HG02870 (cell line): ENCODE data around the gene PPP2R2D.
"Not testable (repeated sequence)": the region's sequence is repeated elsewhere in the genome, so short reads cannot be mapped to it uniquely, and the experiment has no call there.

Source experiments
- ATAC-seq: cut with Tn5 transposase; IDR thresholded peaks from one replicate; pipeline ENCODE4 v1.9.1; 2021; ENCODE audit warnings: mild to moderate bottlenecking, moderate library complexity; ENCODE audit not compliant: unreplicated experiment

The PPP2R2D gene

DNA sequence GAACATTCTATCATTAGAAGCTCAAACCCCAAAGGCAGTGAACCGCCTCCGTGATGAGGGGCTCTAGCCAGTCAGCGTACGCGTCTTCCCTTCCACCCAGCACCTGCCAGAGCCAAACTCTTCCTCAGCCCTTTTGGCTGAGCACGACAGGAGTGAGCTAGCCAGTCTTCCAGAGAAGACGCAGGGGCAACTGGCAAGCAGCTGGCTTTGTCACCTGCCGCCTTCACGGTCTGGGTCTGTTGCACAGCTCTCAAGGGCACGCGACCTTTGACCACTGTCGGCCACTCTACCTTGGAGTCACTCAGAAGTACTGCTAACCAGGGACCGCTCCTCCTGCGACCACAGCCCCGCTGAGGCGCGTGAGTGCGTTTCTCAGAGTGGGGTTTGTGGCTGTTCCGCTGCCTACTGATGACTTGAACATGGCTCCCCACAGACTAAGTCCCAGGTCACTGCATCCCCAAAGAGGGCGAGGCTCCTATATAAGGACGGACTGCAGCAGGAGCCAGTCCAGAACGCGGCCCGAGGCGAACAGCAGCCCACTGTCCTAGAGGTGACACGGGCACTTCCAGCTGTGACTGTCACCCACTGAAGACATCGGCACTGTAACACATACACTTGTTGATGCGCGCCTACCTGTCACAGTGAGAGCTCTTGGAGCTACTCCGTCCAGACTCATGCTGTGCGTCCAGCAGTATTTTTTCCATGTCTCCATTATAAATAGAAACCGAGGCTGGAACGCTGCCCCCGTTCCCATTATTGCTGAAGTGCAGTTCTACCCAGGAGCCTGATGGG, 72.5 kb downstream of the PPP2R2D start:
- ATAC-seq: no peak

DNA sequence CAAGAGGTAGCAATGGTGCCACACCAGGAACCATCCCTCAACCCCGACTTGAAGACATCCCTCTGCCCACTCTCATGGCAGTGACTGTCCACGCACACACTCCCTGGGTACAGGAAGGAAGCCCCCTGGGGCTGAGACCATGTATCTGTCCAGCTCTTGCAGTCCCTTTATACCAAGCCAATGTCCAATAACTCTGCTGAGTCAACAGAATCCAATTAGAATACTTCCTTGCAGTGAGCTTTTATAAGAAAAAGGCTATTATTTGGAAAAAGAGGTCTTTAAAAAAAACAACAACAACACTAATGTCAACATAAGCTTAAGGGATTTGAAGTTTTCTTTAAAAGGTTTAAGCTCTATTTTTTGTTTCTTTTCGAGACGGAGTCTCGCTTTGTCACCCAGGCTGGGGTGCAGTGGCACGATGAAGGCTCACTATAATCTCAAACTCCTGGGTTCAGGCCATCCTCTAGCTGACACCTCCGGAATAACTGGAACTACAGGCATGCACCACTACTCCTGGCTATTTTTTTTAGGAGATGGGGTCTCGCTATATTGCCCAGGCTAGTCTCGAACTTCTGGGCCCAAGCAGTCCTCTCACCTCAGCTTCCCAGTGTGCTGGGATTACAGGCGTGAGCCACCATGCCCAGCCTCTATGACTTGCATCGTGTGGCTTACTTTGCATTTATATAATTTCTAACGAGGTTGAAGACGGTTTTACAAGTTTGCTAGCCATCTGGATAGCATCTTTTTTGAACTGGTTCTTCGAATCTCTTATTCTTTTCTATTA, 73.4 kb downstream of the PPP2R2D start:
- ATAC-seq: no peak

DNA sequence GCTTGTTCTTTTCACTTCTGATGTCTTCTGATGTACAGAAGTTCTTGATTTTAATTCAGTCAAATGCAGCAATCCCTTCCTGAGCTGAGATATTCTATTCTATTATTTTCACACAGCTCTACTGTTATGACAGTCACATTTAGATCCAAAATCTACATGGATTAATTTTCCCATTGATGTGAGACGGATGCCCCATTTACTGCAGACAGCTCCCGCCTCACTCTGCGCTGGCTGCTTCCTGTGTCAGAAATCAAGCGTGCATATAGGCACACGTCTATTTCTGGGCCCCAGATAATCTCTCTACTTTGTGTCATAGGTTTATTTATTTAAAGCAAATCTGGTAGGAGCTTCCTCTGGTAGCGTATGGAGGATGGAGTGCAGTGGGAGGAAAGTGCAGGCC, 74.2 kb downstream of the PPP2R2D start:
- no peak for ATAC-seq

DNA sequence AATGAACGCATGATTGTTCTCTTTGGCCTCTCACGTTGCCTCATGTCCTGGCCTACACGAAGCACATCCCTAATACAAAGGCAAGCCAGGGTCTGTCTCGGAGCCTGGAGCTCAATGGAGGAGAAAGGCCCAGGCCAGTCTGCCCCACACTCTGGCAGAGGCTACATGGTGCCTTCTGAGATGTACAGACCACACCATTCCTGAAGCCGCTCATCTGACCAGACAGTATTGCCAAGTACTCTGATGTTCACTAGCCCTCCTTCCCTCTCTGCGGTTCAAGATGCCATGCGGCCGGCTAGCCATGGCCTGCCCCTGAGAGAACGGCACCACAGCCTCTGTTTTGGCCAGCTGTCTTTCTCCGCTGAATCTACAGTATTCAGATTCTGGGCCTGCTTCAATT, 75.0 kb downstream of the PPP2R2D start:
- ATAC-seq: no peak

DNA sequence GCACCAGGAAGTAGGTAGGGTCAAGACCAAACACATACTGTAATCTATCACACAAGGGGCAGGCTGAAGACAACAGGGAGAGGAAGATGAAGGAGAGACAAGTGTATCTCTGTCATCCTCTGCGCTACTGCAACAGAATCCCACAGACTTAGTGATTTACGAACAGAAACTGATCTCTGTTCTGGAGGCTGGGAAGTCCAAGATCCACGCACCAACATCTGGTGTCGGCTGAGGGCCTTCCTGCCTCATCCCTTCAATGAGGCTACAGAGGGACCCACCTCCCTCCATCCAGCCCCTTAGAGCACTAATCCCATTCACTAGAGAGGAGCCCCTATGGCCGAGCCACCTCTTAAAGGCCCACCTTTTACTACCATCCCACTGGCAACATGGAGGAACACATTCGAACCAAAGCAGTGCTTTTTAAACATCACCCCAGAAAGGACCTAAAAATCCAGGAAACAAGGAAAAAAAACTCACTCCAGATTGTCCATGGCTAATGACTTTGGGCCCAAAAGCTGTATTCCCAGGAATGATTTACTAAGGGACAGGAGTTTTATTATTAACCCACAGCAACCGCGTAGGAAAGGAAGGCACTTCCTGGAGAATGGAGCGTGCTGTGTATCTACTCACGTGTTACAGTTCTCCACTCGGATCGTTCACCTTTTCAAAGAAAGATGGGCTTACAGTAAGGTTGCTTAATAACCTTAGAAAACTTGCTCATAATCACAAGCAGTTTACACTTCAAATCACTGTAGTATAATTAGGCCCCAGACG, 76.7 kb downstream of the PPP2R2D start:
- ATAC-seq: no peak

DNA sequence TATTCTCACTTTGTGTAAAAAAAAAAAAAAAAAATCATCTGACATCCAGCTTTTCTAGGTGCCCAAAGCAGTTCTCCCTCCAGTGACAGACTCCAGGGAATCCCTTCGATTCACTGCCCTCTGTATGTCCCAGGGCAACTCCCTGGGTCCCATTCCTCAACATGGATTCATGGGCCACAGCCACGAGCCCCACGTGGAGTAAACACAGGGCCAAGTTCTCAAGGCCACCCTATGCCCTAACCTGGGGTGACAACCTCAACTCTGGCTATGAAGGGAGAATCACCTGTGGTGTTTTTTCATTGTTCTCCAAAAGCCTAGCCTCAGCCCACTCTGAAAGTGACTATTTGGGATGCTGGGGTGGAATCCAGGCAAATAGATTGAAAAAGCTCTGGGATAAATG, 77.6 kb downstream of the PPP2R2D start:
- ATAC-seq: no peak

DNA sequence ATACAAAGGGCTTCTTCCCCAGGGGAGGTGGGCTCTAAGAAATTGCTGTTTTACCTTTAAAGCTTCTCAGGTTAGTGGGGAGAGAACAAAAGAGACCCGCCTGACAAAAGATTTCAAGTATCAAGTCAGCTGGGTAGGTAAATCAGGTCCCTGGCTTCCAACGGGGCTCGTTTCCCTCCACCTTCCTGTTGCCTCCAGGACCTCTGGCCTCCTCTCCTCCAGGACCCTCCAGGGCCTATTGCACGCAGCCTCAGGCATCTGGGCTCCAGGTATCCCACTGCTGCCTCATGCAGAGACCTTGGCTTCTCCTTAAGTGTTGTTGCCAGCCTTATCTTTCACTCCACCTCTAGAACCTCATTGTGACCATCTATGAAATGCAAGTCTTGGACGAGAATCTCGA, 78.0 kb downstream of the PPP2R2D start:
- no peak for ATAC-seq

DNA sequence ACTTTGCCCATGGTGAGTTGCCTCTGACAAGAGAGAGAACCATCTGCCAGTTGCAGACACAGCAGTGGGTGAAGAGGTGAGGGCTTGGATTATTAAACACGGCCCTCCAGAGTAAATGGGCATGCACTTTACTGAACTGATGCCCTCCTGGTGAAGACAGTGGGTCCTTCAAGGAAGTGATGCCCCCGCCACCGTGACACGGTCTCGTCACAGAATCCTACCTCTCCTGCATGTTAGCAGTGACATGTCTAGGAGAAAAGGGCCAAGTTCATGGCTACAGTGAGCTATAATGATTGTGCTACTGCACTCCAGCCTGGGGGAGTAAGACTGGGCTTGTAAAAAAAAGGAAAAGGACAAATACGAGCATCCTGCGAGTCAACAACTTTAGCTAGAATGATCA, 78.5 kb downstream of the PPP2R2D start:
- ATAC-seq: no peak

DNA sequence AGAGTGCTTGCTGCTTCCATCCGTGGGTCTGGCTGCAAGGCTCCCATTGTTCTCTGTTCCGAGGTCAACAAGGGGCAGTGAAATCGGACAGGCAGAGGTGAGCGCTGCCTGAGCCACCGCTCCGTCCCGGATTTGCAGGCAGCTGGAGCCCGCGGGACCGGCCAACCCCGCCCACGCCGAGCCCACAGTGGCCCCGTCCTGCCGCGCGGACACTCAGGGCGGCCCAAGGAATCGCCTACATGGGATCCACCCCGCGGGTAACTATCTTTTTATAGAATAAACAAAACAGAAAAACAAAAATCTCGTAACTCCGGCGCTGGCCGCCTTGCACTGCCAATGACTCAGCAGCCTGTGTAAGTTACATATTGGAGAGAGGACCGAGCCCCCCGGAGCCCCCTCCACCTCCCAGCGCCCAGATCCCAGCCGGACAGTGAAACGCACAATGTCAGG, 79.0 kb downstream of the PPP2R2D start:
- ATAC-seq: no peak

DNA sequence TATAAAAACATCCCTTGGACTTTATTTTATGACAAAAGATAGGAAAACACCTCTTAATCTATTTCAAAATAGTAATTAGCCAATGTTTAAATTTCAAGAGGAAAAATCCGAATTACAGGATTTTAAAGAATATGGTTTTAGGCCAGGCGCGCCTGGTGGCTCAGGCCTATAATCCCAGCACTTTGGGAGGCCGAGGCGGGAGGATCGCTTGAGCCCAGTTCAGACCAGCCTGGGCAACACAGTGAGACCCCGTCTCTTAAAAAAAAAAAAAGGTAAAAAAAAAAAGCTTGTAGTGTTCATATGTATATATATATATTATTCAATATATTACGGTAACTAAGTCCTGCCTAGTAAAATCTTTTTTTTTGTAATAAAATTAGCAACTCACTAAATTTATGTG, 79.5 kb downstream of the PPP2R2D start:
- ATAC-seq: no peak

DNA sequence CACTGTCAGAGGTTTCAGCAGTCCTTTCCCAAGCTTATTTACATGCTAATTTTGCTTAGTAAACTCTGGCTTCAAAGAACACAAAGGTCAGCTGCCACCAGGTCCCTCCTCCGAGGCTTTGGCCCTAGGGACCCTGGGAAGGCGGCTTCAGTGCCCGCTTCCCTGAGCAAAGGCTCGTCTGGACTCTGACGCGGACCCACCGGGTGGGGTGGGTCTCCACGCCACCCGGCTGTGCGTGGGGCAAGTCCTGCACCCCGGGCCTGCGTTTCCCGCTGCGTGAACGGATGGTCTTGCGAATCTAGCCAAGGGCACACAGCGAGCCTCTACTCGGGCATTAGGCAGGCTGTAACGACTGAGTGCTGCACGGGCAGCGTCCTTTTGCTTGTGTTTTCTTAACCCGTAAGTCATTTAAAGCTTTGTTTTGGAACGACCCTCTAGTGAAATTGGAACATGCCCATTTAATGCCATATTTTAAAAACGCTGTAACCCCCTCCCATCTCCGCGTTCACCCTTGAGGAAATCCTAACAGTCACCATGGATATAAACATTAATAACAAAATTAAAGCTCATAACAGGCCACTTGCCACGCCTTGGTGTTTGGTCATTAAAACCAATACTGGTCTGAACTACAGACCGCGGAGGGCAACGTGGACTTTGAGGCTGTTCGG, 80.1 kb downstream of the PPP2R2D start:
- no peak for ATAC-seq

DNA sequence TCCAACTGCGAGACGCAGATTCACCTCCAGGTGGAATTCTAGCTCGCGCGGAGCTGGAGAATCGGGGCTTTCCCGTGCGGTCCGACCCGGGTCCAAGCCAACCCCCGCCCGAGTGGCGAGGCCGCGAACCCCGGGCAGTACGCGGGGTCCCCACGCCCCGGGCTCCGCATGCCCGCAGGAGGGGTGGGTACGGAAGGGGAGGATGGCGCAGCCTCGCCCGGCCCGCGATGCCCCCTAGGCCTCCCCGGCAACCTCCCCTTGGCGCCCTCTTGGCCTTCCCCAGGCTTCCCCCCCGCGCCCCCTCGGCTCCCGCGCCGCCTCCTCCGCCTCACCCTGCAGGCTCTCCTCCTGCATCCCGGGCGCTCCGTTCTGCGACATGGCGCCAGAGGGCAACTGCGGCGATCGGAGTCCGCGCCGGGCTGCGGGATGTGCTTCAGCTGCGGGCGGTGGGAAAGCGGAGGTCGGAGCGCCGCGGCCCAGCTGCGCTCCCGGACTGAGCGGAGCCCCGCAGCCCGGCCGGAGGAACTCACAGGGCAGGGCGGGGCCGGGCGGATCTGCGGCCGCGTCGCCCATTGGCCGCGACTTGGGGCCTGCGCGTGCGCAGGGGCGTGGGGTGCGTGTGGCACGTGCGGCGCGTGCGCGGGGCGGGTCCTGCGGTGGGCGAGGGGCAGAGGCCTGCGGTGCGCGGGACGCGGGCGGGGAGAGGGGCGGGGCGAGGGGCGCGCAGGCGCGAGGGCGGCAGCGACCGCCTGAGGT, 80.8 kb downstream of the PPP2R2D start, which contains the start of gene BNIP3:
Gene BNIP3 (minus strand): TSS at position 495 of the 756 bp plus-strand sequence. CDS start 117 bp downstream, at position 378.
- ATAC-seq: peak; percentile 76

DNA sequence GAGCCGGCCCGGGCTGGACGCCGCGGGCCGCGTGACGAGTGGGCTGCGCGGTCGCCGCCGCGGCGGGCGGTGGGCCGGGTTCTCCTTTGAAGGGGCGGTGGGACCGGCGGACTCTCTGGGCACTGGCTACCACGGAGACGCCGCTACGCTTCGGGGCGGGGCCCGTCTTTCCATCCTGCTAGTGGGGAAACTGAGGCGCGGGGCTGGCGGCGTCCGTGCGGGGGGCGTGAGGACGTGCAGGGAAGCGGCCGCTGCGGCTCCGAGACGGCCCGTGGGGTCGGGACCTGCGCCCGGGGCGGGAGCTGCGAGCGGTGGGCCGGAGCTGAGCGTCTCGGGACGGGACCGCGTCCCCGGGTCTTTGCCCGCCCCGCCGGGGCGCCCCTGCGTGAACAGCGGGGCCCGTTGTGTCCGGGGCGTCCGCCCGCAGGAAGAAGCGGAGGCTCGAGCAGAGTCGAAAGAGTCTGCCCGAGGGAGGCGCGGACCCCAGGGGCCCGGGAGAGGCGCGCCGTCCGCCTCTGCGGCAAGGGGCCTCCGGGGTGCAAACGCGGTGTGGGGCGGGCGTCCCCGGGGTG, 81.5 kb downstream of the PPP2R2D start:
- peak; percentile 18 for ATAC-seq

DNA sequence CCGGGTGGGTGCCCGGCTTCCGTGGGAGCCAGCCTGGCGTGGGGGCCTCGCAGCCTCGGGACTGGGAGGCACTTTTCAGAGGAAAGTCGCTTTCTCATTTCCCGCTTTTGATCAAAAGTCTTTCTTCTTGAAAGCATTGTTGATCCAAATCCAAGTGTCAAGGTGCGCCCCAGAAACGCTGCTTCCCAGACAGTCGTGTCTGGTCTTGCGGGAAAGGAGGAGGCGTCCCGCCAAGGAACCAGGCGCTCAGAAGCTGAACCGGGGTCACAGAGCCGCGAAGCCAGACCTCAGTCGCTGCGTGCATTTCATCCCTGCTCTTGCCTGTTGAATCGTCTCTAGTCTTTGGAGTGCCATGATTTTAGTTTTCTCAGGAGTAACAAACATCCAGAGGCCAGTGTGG, 82.0 kb downstream of the PPP2R2D start:
- no peak for ATAC-seq

DNA sequence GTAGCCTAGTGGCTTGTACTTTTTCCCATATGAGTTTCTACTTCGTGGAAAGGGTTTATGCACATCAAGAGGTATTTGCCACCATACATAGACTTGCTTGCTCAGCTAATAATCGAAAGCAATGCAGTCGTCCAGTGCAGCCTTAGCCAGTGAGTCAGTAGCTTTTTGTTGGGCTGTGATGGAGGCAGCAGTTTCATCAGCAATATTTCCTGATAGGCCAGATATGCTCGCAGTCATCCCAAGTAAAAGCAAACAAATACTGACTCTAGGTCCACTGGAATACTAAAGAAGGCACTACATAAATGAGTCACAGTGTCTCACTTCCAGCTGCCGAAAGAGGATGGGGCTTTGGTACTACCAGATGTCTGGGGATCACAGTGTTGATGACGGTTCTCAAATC, 83.0 kb downstream of the PPP2R2D start:
- ATAC-seq: no peak

DNA sequence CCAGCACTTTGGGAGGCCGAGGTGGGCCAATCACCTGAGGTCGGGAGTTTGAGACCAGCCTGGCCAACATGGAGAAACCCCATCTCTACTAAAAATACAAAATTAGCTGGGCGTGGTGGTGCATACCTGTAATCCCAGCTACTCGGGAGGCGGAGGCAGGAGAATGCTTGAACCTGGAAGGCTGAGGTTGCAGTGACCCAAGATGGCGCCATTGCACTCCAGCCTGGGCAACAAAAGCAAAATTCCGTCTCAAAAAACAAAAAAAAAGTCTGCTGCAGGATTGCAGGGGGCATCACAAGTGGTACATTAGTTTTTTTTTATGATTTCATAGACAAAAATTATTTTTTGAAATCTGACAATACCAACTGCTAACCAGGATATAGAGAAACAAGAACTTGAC, 86.0 kb downstream of the PPP2R2D start:
- not testable (repeated sequence) for ATAC-seq

DNA sequence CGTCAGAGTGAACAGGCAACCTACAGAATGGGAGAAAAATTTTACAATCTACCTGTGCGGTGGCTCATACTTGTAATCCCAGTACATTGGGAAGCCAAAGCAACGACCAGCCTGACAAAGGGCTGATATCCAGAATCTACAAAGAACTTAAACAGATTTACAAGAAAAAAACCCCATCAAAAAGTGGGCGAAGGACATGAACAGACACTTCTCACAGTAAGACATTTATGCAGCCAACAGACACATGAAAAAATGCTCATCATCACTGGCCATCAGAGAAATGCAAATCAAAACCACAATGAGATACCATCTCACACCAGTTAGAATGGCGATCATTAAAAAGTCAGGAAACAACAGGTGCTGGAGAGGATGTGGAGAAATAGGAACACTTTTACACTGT, 86.5 kb downstream of the PPP2R2D start:
- ATAC-seq: not testable (repeated sequence)

DNA sequence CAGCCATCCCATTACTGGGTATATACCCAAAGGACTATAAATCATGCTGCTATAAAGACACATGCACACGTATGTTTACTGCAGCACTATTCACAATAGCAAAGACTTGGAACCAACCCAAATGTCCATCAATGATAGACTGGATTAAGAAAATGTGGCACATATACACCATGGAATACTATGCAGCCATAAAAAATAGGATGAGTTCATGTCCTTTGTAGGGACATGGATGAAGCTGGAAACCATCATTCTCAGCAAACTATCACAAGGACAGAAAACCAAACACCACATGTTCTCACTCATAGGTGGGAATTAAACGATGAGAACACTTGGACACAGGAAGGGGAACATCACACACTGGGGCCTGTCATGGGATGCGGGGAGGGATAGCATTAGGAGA, 87.0 kb downstream of the PPP2R2D start:
- not testable (repeated sequence) for ATAC-seq

DNA sequence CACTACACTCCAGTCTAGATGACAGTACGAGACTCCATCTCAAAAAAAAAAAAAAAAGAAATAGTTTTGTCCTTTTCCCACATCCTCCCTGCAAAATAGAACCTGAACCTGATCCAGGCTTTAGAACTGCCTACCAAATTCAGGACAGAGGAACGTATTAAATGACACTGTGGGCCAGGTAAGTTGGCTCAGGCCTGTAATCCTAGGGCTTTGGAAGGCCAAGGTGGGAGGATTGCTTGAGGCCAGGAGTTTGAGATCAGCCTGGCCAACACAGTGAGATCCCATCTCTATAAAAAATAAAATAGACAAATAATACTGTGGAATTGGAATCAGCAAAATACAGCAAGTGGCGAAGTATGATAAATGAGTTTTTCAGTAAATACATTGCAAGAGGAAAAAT, 90.9 kb downstream of the PPP2R2D start:
- no peak for ATAC-seq

DNA sequence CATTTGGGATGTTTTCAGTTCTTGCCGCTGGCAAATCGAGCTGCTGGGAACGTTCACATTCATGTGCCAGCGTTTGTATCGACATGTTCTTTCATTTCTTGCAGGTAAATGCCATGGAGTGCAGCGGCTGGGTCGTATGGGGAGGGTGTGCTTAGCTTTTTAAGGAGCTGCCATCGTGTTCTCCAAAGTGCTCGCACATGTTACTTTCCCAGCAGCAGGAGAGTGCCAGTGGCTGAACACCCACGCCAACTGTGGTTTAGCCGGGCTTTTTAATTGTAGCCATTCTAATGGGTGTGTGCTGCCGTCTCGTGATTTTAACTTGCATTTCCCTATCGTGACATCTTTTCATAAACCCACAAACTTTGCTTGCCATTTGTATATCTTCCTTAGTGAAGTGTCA, 92.5 kb downstream of the PPP2R2D start:
- ATAC-seq: no peak
